Fibroblast of lung (primary cell): ENCODE results near the gene FTCDNL1.

Experiments
- CTCF ChIP-seq, 2 donors: IDR thresholded peaks in 1 of 2; conservative IDR thresholded peaks in 1 of 2; 1 replicate in 1 of 2; 2 replicates in 1 of 2; pipeline ENCODE4 v1.5.1; 2011 to 2012; ENCODE audit warnings: low read length in 2 of 2, control low read depth in 1 of 2, inconsistent platforms in 1 of 2, low read depth in 1 of 2, mild to moderate bottlenecking in 1 of 2
- EZH2 ChIP-seq: IDR thresholded peaks from 2 replicates; pipeline ENCODE4 v1.5.1; 2012; ENCODE audit warnings: low read length, control low read depth, mild to moderate bottlenecking; ENCODE audit errors: missing control alignments

- no peak for TF ChIP-seq CTCF (conservative IDR thresholded peaks at IDR 0.05 in 1 of 2, IDR thresholded peaks at IDR 0.05 in 1 of 2; ENCODE audit: low read depth in 1 of 2, low read length in 2 of 2)
- TF ChIP-seq EZH2 = no peak
Observed at GRCh38 chr2:199764273-199764800, 86.7 kb downstream of the FTCDNL1 start.
